ENCODE measurements around the gene PHYKPL.

GRCh38 chr5:178240341-178240741 lies 7.7 kb upstream of the PHYKPL start:
- TF ChIP-seq BACH1 (IDR thresholded peaks at IDR 0.05; ENCODE audit: low read length) (no peak), CEBPB (IDR thresholded peaks at IDR 0.05; ENCODE audit: low read depth, low read length) (no peak), ZNF274 (IDR thresholded peaks at IDR 0.05; ENCODE audit: borderline replicate concordance, extremely low read depth, low read length) (no peak), CTCF (IDR thresholded peaks at IDR 0.05; ENCODE audit: control extremely low read depth in 1 of 3, insufficient read depth in 1 of 3, low read depth in 1 of 3, low read length in 3 of 3) (no peak), ASH2L (IDR thresholded peaks at IDR 0.05; ENCODE audit: low read length) (no peak), POLR2A (IDR thresholded peaks at IDR 0.05; ENCODE audit: control extremely low read depth in 1 of 2, low read depth in 2 of 2, low read length in 2 of 2) (no peak)
